ENCODE results near the gene RND2.

The RND2 gene

GRCh38 chr17:43079641-43080302, 54.7 kb downstream of the RND2 start:
- DNase-seq: no peak
